Skin of body (tissue), 2 donors: Measurements from ENCODE around the gene TXNL4A. TPM values are rescaled to one million over a fixed set of nuclear protein-coding genes. Genes with fewer than 3 reads are reported as not detected.
"Not testable (repeated sequence)": the region's sequence is repeated elsewhere in the genome, so short reads cannot be mapped to it uniquely, and the experiment has no call there.

Experiments used
- DNase-seq: peaks from one replicate; lab custom pipeline; 2025; lab: John Stamatoyannopoulos, UW
- total RNA-seq: library from RNA; depleted of rRNA; stranded (reverse); fragments of >200 nt; gene quantifications from one replicate; pipeline ENCODE4 v1.2.3, GENCODE V29; 2014

The TXNL4A gene
- total RNA-seq, 1 donor from 2014 or later: 22.9 TPM

- DNase-seq: no peak
Observed at GRCh38 chr18:79964330-79965118, 23.8 kb downstream of the TXNL4A start, which contains the start of gene HSBP1L1. HSBP1L1 (plus strand) TSS chr18:79964643; CDS start chr18:79964736, 93 bp downstream.

DNA sequence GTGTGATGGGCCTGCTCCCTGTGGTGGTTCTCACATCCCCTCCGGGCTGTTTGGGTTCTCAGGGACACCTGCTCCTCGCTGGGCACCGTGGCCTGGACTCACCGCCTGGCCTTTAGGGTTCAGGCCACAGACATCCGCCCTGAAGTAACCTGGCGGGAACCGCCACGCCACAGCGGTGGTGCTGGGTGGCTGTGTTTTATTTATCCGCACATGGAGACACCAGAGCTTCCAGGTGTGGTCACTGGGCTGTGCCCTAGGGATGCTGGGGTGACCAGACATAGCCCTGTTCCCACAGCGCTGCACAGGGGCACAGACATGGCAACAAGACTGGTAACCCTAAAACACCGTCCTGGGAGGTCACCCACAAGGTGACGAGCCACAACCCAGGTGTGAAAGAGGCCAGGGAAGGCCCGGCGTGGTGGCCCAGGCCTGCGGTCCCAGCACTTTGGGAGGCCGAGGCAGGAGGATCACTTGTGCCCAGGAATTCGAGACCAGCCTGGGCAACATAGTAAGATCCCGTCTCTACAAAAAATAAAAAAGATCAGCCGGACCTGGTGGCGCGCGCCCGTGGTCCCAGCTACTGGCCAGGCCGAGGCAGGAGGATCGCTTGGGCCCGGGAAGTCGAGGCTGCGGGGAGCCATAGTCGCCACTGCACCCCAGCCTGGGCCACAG is 24.6 kb downstream of the TXNL4A start:
- no peak for DNase-seq

- DNase-seq: no peak
Observed at GRCh38 chr18:79962835-79963657, 25.3 kb downstream of the TXNL4A start.

DNA sequence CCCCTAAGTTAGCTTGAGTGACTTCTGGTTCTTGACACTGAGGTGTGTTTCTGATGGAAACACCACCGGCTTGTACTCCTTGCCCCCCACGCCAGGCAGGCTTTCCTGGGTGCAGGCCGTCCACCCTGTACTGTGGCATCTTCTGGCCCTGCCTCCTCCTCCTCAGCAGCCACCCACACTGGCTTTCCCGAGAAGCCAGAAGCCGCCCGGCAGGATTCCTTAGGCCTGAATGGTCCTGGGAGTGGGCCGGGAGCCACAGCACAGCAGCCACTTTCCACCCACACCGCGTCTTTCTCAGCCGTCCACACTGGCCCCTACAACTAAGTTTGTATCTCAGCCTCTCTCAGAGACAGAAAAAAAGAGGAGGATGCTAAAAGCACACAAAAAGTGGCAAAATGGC is 26.1 kb downstream of the TXNL4A start:
- DNase-seq: no peak

DNA sequence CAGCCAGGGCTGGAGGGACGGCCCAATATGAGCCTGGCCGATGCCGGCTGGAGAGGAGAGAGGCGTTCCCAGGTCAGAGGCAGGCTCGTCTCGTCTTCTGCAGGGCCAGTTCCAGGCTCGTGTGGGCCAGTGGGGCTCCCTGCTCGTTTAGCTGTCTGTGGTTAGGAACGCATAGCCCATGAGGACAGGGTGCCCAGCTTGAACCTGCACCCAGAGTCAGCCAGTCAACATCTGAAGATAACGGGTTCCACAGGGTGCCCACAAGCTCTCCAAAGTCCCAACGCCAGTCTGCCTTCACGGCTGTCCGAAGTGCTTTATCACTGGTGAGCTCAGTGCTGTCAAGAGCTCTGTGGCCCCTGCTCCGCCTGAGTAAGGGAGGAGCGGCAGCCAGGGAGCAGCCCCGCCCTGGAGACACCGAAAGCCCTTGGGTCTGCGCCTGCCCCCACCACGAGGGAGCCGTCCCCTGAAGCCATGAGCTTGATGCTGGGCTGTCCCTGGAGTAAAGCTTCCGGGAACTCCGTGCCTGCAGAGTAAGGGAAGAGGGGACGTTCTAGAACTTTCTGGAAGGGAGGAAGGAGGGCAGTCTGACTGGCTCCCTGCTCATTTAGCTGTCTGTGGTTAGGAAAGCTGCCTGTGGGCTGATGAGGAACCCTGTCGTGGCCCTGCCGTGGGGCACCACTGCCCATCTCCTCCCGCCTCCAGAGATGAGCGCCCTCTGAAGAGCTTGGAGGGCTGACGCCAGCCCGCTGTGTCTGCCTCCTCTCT is 26.7 kb downstream of the TXNL4A start:
- DNase-seq: no peak

- DNase-seq: no peak
Observed at GRCh38 chr18:79960921-79961526, 27.3 kb downstream of the TXNL4A start.

DNA sequence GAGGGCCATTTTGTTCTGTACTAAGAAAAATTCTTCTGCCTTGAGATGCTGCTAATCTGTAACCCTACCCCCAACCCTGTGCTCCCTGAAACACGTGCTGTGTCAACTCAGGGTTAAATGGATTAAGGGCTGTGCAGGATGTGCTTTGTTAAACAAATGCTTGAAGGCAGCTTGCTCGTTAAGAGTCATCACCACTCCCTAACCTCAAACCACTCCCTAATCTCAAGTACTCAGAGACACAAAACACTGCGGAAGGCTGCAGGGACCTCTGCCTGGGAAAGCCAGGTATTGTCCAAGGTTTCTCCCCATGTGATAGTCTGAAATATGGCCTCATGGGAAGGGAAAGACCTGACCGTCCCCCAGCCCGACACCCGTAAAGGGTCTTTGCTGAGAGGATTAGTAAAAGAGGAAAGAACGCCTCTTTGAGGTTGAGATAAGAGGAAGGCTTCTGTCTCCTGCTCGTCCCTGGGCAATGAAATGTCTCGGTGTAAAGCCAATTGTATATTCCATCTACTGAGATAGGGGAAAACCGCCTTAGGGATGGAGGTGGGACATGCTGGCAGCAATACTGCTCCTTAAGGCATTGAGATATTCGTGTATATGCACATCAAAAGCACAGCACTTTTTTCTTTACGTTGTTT is 28.1 kb downstream of the TXNL4A start:
- not testable (repeated sequence) for DNase-seq

GRCh38 chr18:79958981-79959380 is 29.4 kb downstream of the TXNL4A start:
- DNase-seq: no peak

DNA sequence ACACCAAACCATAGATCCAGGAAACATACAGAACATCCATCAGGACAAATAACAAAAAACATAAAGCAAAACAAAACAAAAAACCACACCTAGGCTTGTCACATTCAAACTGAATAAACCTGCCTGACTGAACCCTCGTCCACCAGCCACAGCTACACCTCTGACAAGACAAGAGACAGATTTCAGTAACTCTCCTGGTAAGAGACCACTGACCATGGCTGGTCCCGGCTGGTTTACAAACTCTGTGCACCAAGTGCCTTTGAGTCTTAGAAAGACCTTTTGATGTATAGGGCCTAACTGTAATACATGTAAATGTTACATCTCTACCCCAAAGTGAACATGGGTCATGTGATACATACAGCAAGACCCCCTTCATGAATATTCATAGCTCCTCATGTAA is 32.1 kb downstream of the TXNL4A start:
- DNase-seq: no peak

- no peak for DNase-seq
Observed at GRCh38 chr18:79955302-79956075, 32.9 kb downstream of the TXNL4A start.

DNA sequence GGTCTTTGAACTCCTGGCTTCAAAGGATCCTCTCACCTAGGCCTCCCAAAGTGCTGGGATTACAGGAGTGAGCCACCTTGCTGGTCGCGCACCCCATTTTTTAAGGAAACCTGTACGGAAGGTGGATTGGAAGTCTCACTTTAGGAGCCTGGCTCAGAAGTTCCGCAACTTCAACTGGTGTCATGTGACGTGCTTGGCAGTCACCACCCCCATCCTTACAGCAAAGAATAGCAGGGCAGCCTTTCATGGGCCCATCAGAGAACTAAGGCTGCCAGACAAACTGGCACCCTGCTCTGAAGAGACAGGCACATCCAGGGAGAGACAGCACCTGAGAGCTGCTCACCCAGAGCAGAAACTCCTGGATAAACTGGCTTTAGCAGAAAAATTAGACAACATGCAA is 33.6 kb downstream of the TXNL4A start:
- no peak for DNase-seq

- no peak for DNase-seq
Observed at GRCh38 chr18:79953971-79954651, 34.3 kb downstream of the TXNL4A start.

DNA sequence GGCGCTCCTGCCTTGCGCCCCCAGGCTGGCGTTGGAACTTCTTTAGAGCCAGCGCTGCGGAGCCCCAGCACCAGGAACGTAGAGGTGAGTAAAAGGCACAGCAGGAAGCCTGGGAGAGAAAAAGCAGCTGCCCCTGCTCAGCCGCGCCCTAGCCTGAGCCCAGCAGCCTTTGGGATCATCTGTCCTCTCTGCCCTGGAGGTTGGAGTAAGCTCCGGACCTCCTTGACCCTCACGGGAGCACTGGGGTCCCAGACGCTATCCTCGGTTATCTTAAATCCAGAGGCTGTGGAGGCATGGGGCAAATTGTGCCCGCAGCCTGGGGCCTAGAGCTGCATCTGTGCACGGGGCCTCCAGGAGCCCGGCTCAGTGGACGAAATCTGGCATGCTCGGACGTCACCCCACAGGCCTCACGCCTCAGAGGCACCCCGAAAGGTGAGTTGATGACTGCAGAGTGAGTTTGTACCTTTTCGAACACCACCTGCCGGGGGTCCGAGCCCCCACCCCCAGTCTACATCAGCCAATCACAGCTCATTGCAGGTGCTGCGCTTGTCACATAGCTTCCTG is 35.3 kb downstream of the TXNL4A start:
- DNase-seq: no peak

DNA sequence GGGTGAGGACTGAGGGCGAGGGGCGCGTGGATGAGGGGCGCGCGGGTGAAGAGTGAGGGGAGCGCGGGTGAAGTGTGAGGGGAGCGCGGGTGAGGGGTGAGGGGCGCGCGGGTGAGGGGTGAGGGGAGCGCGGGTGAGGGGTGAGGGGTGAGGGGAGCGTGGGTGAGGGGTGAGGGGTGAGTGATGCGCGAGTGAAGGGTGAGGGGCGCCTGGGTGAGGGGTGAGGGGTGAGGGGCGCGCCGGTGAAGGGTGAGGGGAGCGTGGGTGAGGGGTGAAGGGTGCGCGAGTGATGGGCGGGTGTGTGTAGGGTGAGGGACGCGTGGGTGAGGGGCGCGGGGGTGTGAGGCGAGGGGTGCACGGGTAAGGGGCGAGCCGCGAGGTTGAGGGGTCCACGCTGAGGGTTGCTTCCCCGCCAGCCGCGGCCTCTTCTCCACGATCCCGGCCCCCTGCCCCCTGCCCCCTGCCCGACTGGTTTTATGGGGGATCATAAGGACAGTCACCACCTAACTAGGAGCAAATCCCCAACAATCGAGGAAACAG is 35.8 kb downstream of the TXNL4A start:
- DNase-seq: no peak

DNA sequence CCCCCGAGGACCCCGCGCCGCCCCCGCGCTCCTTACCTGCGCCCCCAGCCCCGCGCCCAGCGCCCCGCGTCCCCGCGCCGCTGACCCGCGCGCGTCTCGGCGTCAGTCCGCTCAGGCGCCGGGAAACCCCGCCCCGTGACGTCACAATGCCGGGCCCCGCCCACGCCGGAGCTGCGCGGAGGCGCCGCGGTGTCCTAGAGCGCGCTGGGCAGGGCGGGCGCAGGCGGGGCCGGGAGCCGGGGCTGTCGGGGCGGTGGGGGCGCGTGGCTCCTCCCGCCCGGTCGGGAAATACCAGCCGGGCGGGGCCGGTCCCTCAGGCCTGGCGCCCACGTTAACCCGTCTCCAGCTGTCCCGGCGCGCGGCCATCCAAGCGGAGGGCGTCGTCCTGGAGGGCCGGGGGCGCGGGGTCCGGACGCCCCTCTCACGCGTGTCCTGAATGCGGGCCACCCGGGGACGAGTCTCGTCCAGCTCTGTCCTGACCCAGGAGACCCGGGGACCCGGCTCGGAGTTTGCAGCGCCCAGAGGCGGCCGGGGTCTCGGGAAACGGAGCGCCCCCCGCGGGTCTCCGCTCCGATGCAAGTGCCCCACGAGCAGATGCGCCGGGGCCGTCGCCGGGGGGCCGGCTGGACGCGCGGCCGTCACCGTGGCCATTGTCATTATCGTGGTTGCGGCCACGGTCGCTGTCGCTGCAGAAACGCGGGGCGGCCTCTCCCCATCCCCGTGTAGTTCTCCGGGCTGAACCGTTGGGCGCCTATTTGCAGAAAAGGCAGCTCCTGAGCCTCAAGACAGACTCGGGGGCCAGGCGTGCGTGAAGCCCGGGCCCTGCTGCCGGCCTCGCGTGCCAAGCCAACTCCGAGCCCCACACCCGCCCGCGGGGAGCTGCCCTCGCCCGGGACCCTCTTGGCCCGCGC is 36.6 kb downstream of the TXNL4A start, which contains the start of gene SLC66A2:
SLC66A2 (minus strand) TSS at position 109 of the 911 bp plus-strand sequence. CDS start 727 bp downstream, outside the sequence.
- peak; percentile 78 for DNase-seq

- no peak for DNase-seq
Observed at GRCh38 chr18:79950515-79951341, 37.6 kb downstream of the TXNL4A start.
